Panc1 (cell line): ENCODE measurements around the gene COL6A3.

Experiments used
- CTCF ChIP-seq: fragments of 450-650 bp; IDR thresholded peaks from 2 replicates; pipeline ENCODE4 v1.5.1; 2017; ENCODE audit warnings: mild to moderate bottlenecking
- POLR2AphosphoS5 ChIP-seq: IDR thresholded peaks from 2 replicates; pipeline ENCODE4 v1.6.1; 2012; ENCODE audit warnings: mild to moderate bottlenecking, low read depth, low read length, moderate library complexity
- SIN3A ChIP-seq: IDR thresholded peaks from 2 replicates; pipeline ENCODE4 v1.6.1; 2012; ENCODE audit warnings: low read depth, mild to moderate bottlenecking, low read length, moderate library complexity, borderline replicate concordance; ENCODE audit not compliant: insufficient read depth
- TCF7L2 ChIP-seq: IDR thresholded peaks from 2 replicates; pipeline ENCODE4 v1.6.1; 2011; ENCODE audit warnings: mild to moderate bottlenecking, low read depth, low read length, inconsistent platforms

GRCh38 chr2:237431372-237431771, 17.4 kb upstream of the COL6A3 start:
- TF ChIP-seq SIN3A (no peak), CTCF (no peak), POLR2AphosphoS5 (no peak), TCF7L2 (no peak)
